Nephron progenitor cell (in vitro differentiated cells): ENCODE measurements around the gene DAGLB.
A peak's percentile ranks its signal among the peaks of the same experiment; 100 is the strongest.
"Not testable (repeated sequence)": the region's sequence is repeated elsewhere in the genome, so short reads cannot be mapped to it uniquely, and the experiment has no call there.

Experiments
- DNase-seq: peaks from one replicate; pipeline ENCODE4 v3.0.0; 2021
- H3K27ac Mint-ChIP-seq: 2 replicates; pipeline ENCODE4 v1.8.0; 2021; ENCODE audit warnings: mild to moderate bottlenecking, moderate library complexity, mixed read lengths
- H3K27me3 Mint-ChIP-seq: 2 replicates; pipeline ENCODE4 v1.8.0; 2021; ENCODE audit warnings: mild to moderate bottlenecking, low read depth, mixed read lengths; ENCODE audit not compliant: poor library complexity
- H3K36me3 Mint-ChIP-seq: 2 replicates; pipeline ENCODE4 v1.8.0; 2021; ENCODE audit warnings: low read depth, mixed read lengths
- H3K4me1 Mint-ChIP-seq: 2 replicates; pipeline ENCODE4 v1.8.0; 2021; ENCODE audit warnings: mixed read lengths
- H3K4me3 Mint-ChIP-seq: 2 replicates; pipeline ENCODE4 v1.8.0; 2021; ENCODE audit warnings: mild to moderate bottlenecking, moderate library complexity, mixed read lengths
- H3K9me3 Mint-ChIP-seq: 2 replicates; pipeline ENCODE4 v1.8.0; 2021; ENCODE audit warnings: mild to moderate bottlenecking, moderate library complexity, mixed read lengths
- TF ChIP-seq, protein P1 (sequence below): fragments of 200-600 bp; sonication (generic); IDR thresholded peaks from 2 replicates; pipeline ENCODE4 v1.5.0; 2021; ENCODE audit warnings: antibody characterized with exemption

The DAGLB gene

DNA sequence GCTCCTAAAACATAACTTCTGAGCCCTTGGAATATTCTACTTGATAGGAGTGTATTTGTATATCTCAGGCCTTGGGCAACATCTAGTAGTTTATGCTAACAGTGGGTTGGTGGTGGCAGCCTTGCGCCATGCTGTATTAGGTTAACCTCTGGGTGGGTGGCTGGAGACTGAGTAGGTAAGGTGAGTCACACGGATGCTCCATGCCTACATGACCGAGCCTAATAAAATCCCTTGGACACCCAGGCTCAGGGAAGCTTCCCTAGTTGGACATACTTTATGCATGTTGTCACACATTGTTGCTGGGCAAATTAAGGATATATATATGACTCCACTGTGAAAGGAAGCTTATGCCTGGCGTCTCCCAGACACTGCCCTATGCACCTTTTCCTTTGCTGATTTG is 6.0 kb upstream of the DAGLB start:
- no peaks in the 10 kb centered on the region for H3K4me1 Mint-ChIP-seq
- no peak overlapping the region for H3K27ac Mint-ChIP-seq
- no peaks in the 10 kb centered on the region for H3K9me3 Mint-ChIP-seq
- TF ChIP-seq, protein P1, sequence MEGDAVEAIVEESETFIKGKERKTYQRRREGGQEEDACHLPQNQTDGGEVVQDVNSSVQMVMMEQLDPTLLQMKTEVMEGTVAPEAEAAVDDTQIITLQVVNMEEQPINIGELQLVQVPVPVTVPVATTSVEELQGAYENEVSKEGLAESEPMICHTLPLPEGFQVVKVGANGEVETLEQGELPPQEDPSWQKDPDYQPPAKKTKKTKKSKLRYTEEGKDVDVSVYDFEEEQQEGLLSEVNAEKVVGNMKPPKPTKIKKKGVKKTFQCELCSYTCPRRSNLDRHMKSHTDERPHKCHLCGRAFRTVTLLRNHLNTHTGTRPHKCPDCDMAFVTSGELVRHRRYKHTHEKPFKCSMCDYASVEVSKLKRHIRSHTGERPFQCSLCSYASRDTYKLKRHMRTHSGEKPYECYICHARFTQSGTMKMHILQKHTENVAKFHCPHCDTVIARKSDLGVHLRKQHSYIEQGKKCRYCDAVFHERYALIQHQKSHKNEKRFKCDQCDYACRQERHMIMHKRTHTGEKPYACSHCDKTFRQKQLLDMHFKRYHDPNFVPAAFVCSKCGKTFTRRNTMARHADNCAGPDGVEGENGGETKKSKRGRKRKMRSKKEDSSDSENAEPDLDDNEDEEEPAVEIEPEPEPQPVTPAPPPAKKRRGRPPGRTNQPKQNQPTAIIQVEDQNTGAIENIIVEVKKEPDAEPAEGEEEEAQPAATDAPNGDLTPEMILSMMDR, result no peak
- DNase-seq, result no peak
- no peaks in the 10 kb centered on the region for H3K36me3 Mint-ChIP-seq
- no peak overlapping the region for H3K4me3 Mint-ChIP-seq
- peaks cover 6% of the 10 kb centered on the region for H3K27me3 Mint-ChIP-seq

DNA sequence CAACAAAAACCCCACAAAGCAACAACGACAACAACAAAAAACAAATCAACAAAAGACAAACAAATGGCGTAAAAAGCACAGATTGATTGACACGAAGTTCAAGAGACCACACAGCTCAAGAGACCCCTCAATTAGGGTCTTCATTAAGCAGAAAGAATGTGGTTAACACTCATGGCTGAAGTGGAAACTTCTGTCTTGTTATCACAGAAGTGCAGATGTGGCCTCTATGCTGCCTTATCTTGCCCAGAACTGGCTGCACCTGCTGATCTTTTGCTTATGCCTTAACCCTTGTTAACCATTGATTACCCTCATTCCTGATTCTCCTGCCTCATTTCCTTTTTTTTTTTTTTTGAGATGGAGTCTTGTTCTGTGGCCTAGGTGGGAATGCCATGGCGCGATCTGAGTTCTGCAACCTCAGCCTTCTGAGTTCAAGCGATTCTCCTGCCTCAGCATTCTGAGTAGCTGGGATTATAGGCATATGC is 3.5 kb upstream of the DAGLB start:
- Mint-ChIP-seq H3K27ac (peak overlapping the region; percentile 29), H3K4me1 (peaks cover 9% of the 10 kb centered on the region), H3K36me3 (no peaks in the 10 kb centered on the region), H3K27me3 (peaks cover 3% of the 10 kb centered on the region), H3K9me3 (no peaks in the 10 kb centered on the region), H3K4me3 (no peak overlapping the region)
- no peak for DNase-seq
- TF ChIP-seq, protein P1, result no peak

DNA sequence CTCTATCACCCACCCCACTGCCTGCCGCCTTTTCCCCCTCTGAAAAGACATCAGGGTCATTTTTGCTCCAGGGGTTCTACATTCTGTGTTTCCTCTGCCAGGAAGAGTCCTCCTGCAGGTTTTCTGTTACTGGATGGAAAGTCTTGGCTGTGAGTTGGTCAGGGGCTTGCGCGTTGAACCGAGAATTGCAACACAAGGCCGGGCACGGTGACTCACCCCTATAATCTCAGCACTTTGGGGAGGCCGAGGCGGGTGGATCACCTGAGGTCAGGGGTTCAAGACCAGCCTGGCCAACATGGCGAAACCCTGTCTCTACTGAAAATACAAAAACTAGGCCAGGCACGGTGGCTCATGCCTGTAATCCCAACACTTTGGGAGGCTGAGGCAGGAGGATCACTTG is 2.8 kb upstream of the DAGLB start:
- H3K36me3 Mint-ChIP-seq, H3K27me3 Mint-ChIP-seq, H3K4me3 Mint-ChIP-seq, H3K9me3 Mint-ChIP-seq, DNase-seq, H3K27ac Mint-ChIP-seq: not testable (repeated sequence)
- peaks cover 14% of the 10 kb centered on the region for H3K4me1 Mint-ChIP-seq

DNA sequence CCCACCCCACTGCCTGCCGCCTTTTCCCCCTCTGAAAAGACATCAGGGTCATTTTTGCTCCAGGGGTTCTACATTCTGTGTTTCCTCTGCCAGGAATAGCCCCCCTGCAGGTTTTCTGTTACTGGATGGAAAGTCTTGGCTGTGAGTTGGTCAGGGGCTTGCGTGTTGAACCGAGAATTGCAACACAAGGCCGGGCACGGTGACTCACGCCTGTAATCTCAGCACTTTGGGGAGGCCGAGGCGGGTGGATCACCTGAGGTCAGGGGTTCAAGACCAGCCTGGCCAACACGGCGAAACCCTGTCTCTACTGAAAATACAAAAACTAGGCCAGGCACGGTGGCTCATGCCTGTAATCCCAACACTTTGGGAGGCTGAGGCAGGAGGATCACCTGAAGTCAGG is 2.1 kb upstream of the DAGLB start:
- H3K27ac Mint-ChIP-seq, H3K9me3 Mint-ChIP-seq, H3K27me3 Mint-ChIP-seq, DNase-seq: not testable (repeated sequence)
- Mint-ChIP-seq H3K36me3 (peaks cover 12% of the 10 kb centered on the region), H3K4me1 (peaks cover 19% of the 10 kb centered on the region), H3K4me3 (peak overlapping the region; percentile 64)

DNA sequence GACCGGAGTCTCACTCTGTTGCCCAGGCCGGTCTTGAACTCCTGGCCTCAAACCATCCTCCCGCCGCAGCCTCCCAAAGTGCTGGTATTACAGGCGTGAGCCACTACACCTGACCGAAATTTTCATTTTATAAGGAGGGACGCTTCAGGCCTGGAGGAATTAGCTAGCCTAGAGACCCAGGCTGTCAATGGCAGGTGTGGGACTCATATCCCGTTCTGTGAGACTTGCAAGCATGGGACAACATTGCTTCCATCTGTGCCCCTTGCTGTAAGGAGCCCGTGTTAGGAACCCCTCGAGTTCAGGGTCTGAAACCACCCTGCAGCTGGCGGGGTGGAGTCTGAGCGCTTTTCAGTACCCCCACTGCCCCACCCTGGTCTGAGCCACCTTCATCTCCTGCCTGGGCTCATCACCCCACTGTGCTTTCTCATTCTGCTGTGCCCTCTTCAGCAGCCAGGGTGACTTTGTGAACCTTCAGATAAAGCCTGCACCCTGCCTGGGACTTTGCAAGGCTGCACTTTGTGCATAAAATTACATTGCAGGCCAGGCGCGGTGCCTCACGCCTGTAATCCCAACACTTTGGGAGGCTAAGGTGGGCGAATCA is 1.3 kb upstream of the DAGLB start:
- no peak for DNase-seq
- H3K27me3 Mint-ChIP-seq, result peaks cover 3% of the 10 kb centered on the region
- TF ChIP-seq, protein P1, result no peak
- H3K9me3 Mint-ChIP-seq, result no peaks in the 10 kb centered on the region
- H3K4me1 Mint-ChIP-seq, result peaks cover 19% of the 10 kb centered on the region
- H3K36me3 Mint-ChIP-seq, result peaks cover 20% of the 10 kb centered on the region
- peak overlapping the region; percentile 96 for H3K4me3 Mint-ChIP-seq
- H3K27ac Mint-ChIP-seq, result no peak overlapping the region

DNA sequence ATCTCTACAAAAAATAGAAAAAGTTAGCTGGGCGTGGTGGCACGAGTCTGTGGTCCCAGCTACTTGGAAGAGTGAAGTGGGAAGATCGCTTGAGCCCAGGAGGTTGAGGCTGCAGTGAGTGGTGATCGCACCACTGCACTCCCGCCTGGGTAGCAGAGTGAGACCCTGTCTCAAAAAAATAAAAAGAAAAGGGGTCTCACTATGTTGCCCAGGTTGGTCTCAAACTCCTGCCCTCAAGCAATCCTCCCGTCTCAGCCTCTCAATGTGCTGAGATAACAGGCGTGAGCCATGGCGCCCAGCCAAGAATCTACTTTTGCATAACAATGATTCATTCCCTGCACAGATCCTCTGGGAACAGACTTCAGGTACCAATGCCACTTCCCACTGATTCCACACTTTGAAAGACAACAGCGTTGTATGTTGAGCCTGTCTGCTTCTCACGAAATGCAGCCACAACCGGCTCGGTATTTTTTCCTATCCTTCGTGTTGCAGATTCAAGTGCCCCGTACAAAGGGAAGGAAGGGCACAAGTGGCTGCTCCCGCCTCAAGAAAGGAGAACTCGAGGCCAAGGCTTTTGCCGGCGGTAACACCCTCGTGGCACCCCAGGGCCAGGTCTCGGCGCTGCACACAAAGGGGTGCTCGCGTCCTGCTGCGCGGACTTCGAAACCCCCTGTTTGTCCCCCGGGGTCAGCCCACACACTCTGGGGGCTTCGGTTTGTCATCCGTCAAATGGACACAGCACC is 745 bp downstream of the DAGLB start:
- no peaks in the 10 kb centered on the region for H3K9me3 Mint-ChIP-seq
- peak; percentile 23 for DNase-seq
- no peaks in the 10 kb centered on the region for H3K27me3 Mint-ChIP-seq
- H3K4me1 Mint-ChIP-seq, result peaks cover 19% of the 10 kb centered on the region
- H3K4me3 Mint-ChIP-seq, result peak overlapping the region; percentile 96
- peaks cover 37% of the 10 kb centered on the region for H3K36me3 Mint-ChIP-seq
- peak overlapping the region; percentile 90 for H3K27ac Mint-ChIP-seq
- TF ChIP-seq, protein P1, result no peak
